Skeletal muscle tissue (tissue), 4 donors: ENCODE results near the gene KIAA0586. TPM values are rescaled to one million over a fixed set of nuclear protein-coding genes. Genes with fewer than 3 reads are reported as not detected.
"Not testable (repeated sequence)": the region's sequence is repeated elsewhere in the genome, so short reads cannot be mapped to it uniquely, and the experiment has no call there.

Experiments used
- H3K27ac ChIP-seq: one replicate; pipeline ENCODE4 v1.7.0; 2013; ENCODE audit warnings: mild to moderate bottlenecking, low read depth, low read length, inconsistent platforms
- H3K27me3 ChIP-seq, 3 donors: one replicate each; pipeline ENCODE4 v1.7.0; 2013; ENCODE audit warnings: low read length in 3 of 3; ENCODE audit not compliant: control insufficient read depth in 3 of 3, insufficient read depth in 3 of 3
- H3K36me3 ChIP-seq, 3 donors: one replicate each; pipeline ENCODE4 v1.7.0; 2013; ENCODE audit warnings: low read length in 3 of 3; ENCODE audit not compliant: control insufficient read depth in 3 of 3, insufficient read depth in 3 of 3
- H3K4me1 ChIP-seq, 3 donors: one replicate each; pipeline ENCODE4 v1.7.0; 2013; ENCODE audit warnings: low read length in 3 of 3, mild to moderate bottlenecking in 3 of 3; ENCODE audit not compliant: control insufficient read depth in 3 of 3, insufficient read depth in 3 of 3
- H3K4me3 ChIP-seq, 3 donors: one replicate each; pipeline ENCODE4 v1.7.0; 2013; ENCODE audit warnings: low read length in 3 of 3
- H3K9ac ChIP-seq, 3 donors: one replicate each; pipeline ENCODE4 v1.7.0; 2013; ENCODE audit warnings: low read length in 3 of 3, mild to moderate bottlenecking in 3 of 3, moderate library complexity in 2 of 3, low read depth in 1 of 3
- H3K9me3 ChIP-seq, 3 donors: one replicate each; pipeline ENCODE4 v1.7.0; 2013; ENCODE audit warnings: low read length in 3 of 3; ENCODE audit not compliant: control insufficient read depth in 3 of 3
- total RNA-seq: library from RNA; depleted of rRNA; stranded (reverse); fragments of >200 nt; gene quantifications from one replicate; pipeline ENCODE4 v1.2.3, GENCODE V29; 2014
- donor health status: Osteomylitis.

The KIAA0586 gene
- total RNA-seq, 1 donor from 2014 or later, result 9.9 TPM

GRCh38 chr14:58414845-58415244, 12.7 kb upstream of the KIAA0586 start:
- Histone ChIP-seq H3K4me1 (no peaks in the 10 kb centered on the region), H3K9ac (no peak overlapping the region), H3K4me3 (no peak overlapping the region), H3K27me3 (no peaks in the 10 kb centered on the region), H3K36me3 (peaks cover 12 to 19% (median 17%) of the 10 kb centered on the region in 3 donors), H3K27ac (no peak overlapping the region), H3K9me3 (no peaks in the 10 kb centered on the region)

- no peak overlapping the region for H3K4me3 ChIP-seq
- H3K9ac ChIP-seq, result no peak overlapping the region
- peaks cover 9 to 11% (median 11%) of the 10 kb centered on the region in 3 donors for H3K36me3 ChIP-seq
Measured at GRCh38 chr14:58415636-58416547, 11.6 kb upstream of the KIAA0586 start.

GRCh38 chr14:58416934-58417333, 10.6 kb upstream of the KIAA0586 start:
- H3K27me3 ChIP-seq, H3K9me3 ChIP-seq, H3K4me1 ChIP-seq, H3K9ac ChIP-seq, H3K27ac ChIP-seq, H3K4me3 ChIP-seq: not testable (repeated sequence)
- peaks cover 11 to 18% (median 15%) of the 10 kb centered on the region in 3 donors for H3K36me3 ChIP-seq

More at GRCh38 chr14:58415636-58416547, 11.6 kb upstream of the KIAA0586 start:
- Histone ChIP-seq H3K27me3 (no peaks in the 10 kb centered on the region), H3K4me1 (no peaks in the 10 kb centered on the region), H3K9me3 (no peaks in the 10 kb centered on the region), H3K27ac (no peak overlapping the region)

GRCh38 chr14:58426670-58427280, 744 bp upstream of the KIAA0586 start:
- Histone ChIP-seq H3K9me3 (no peaks in the 10 kb centered on the region), H3K27me3 (no peaks in the 10 kb centered on the region), H3K4me1 (peaks cover 5 to 9% (median 7%) of the 10 kb centered on the region in 3 donors), H3K4me3 (peak overlapping the region; percentile 92 to 100 (median 94)), H3K36me3 (peaks cover 7 to 11% (median 8%) of the 10 kb centered on the region in 3 donors), H3K9ac (peak overlapping the region; percentile 91 to 100 (median 97)), H3K27ac (peak overlapping the region; percentile 98)

GRCh38 chr14:58428118-58428683, 682 bp downstream of the KIAA0586 start:
- H3K4me3 ChIP-seq, result peak overlapping the region; percentile 92 to 100 (median 94)
- H3K27ac ChIP-seq, result peak overlapping the region; percentile 98
- peaks cover 2 to 18% (median 7%) of the 10 kb centered on the region in 3 donors for H3K36me3 ChIP-seq

GRCh38 chr14:58430156-58430555, 2.6 kb downstream of the KIAA0586 start:
- H3K36me3 ChIP-seq, result peaks cover 7 to 22% (median 15%) of the 10 kb centered on the region in 3 donors
- no peak overlapping the region for H3K9ac ChIP-seq

More at GRCh38 chr14:58428118-58428683, 682 bp downstream of the KIAA0586 start:
- Histone ChIP-seq H3K4me1 (peaks cover 5 to 9% (median 7%) of the 10 kb centered on the region in 3 donors), H3K27me3 (no peaks in the 10 kb centered on the region), H3K9me3 (no peaks in the 10 kb centered on the region), H3K9ac (peak overlapping the region; percentile 91 to 100 (median 97))

GRCh38 chr14:58439476-58439875, 12.0 kb downstream of the KIAA0586 start:
- Histone ChIP-seq H3K9ac (no peak overlapping the region), H3K4me1 (no peaks in the 10 kb centered on the region), H3K36me3 (peaks cover 5 to 38% (median 29%) of the 10 kb centered on the region in 3 donors), H3K27ac (no peak overlapping the region), H3K9me3 (no peaks in the 10 kb centered on the region), H3K27me3 (no peaks in the 10 kb centered on the region), H3K4me3 (no peak overlapping the region)

More at GRCh38 chr14:58430156-58430555, 2.6 kb downstream of the KIAA0586 start:
- Histone ChIP-seq H3K27ac (no peak overlapping the region), H3K4me3 (no peak overlapping the region), H3K9me3 (no peaks in the 10 kb centered on the region), H3K27me3 (no peaks in the 10 kb centered on the region), H3K4me1 (peaks cover 5 to 9% (median 7%) of the 10 kb centered on the region in 3 donors)

- Histone ChIP-seq H3K9ac (no peak overlapping the region), H3K9me3 (no peaks in the 10 kb centered on the region), H3K27ac (no peak overlapping the region), H3K4me1 (no peaks in the 10 kb centered on the region), H3K27me3 (no peaks in the 10 kb centered on the region), H3K4me3 (no peak overlapping the region), H3K36me3 (peaks cover 11 to 33% (median 24%) of the 10 kb centered on the region in 3 donors)
Measured at GRCh38 chr14:58444627-58445026, 17.1 kb downstream of the KIAA0586 start.

- Histone ChIP-seq H3K9ac (no peak overlapping the region), H3K27me3 (no peaks in the 10 kb centered on the region), H3K4me1 (no peaks in the 10 kb centered on the region), H3K4me3 (no peak overlapping the region), H3K36me3 (peaks cover 3 to 56% (median 33%) of the 10 kb centered on the region in 3 donors), H3K27ac (no peak overlapping the region), H3K9me3 (no peaks in the 10 kb centered on the region)
Measured at GRCh38 chr14:58455593-58456265, 28.2 kb downstream of the KIAA0586 start.
